ENCODE measurements around the gene MOXD1.

The MOXD1 gene

GRCh38 chr6:132246120-132246617 lies 155.1 kb downstream of the MOXD1 start:
- no peaks in the 10 kb centered on the region for H3K36me3 ChIP-seq (ENCODE audit: control insufficient read depth, insufficient read depth, low read length)
- H3K4me3 ChIP-seq (ENCODE audit: low read length), result no peak overlapping the region
- H3K9me3 ChIP-seq (ENCODE audit: control insufficient read depth, low read length), result no peaks in the 10 kb centered on the region
- H3K4me1 ChIP-seq (ENCODE audit: control insufficient read depth, insufficient read depth, low read length), result no peaks in the 10 kb centered on the region
- H3K9ac ChIP-seq (ENCODE audit: low read length), result no peak overlapping the region
- H3K27me3 ChIP-seq (ENCODE audit: control insufficient read depth, insufficient read depth, low read length), result no peaks in the 10 kb centered on the region
